Measurements from ENCODE around the gene NFYC. TPM values are rescaled to one million over a fixed set of nuclear protein-coding genes. Genes with fewer than 3 reads are reported as not detected.
A peak's percentile ranks its signal among the peaks of the same experiment; 100 is the strongest.

The NFYC gene
- total and polyA plus RNA-seq, 3 experiments from 2014 or later: 51.3 to 61.6 (median 61.3) TPM

GRCh38 chr1:40766560-40766959 is 75.1 kb downstream of the NFYC start:
- H3K27me3 ChIP-seq (ENCODE audit: insufficient read depth, low read length, poor library complexity, severe bottlenecking): no peaks in the 10 kb centered on the region
- Mint-ChIP-seq H3K9me3 (no peaks in the 10 kb centered on the region), H3K27ac (peak overlapping the region in 1 of 8 donors; percentile 23), H3K4me3 (no peak overlapping the region), H3K27me3 (no peaks in the 10 kb centered on the region), H3K4me1 (peaks cover 18 to 28% (median 27%) of the 10 kb centered on the region in 3 donors), H3K36me3 (peaks cover 0 to 94% (median 22%) of the 10 kb centered on the region in 3 donors)
- no peak for DNase-seq
- POLR2A ChIA-PET: no interaction called here
- H3K36me3 ChIP-seq (ENCODE audit: insufficient read depth, low read length): peaks cover 46% of the 10 kb centered on the region
- H3K4me3 ChIP-seq (ENCODE audit: low read length): no peak overlapping the region
- CTCF ChIA-PET: interaction anchor here (1.3 to 3.1 kb wide), 2 partner anchors 7 to 83 kb away, joined by 4 to 10 read pairs; no protein-coding TSS in a partner anchor
- no peaks in the 10 kb centered on the region for H3K9me3 ChIP-seq (ENCODE audit: low read length)
- peaks cover 27% of the 10 kb centered on the region for H3K4me1 ChIP-seq (ENCODE audit: insufficient read depth, low read length)
- H3K27ac ChIP-seq (ENCODE audit: low read depth, low read length): no peak overlapping the region

- peaks cover 41% of the 10 kb centered on the region for H3K36me3 ChIP-seq (ENCODE audit: insufficient read depth, low read length)
- H3K4me3 ChIP-seq (ENCODE audit: low read length): no peak overlapping the region
- no peaks in the 10 kb centered on the region for H3K27me3 ChIP-seq (ENCODE audit: insufficient read depth, low read length, poor library complexity, severe bottlenecking)
- peaks cover 17% of the 10 kb centered on the region for H3K4me1 ChIP-seq (ENCODE audit: insufficient read depth, low read length)
- Mint-ChIP-seq H3K36me3 (peaks cover 0 to 91% (median 23%) of the 10 kb centered on the region in 3 donors), H3K4me1 (peaks cover 13 to 16% (median 14%) of the 10 kb centered on the region in 3 donors), H3K27ac (peak overlapping the region in 2 of 8 donors; percentile 42 to 85), H3K4me3 (no peak overlapping the region), H3K9me3 (no peaks in the 10 kb centered on the region), H3K27me3 (no peaks in the 10 kb centered on the region)
- H3K27ac ChIP-seq (ENCODE audit: low read depth, low read length): no peak overlapping the region
- CTCF ChIA-PET: interaction anchor here (1.3 kb wide), 1 partner anchor 82 kb away, joined by 4 read pairs; no protein-coding TSS in a partner anchor
- POLR2A ChIA-PET: no interaction called here
- DNase-seq: no peak
- H3K9me3 ChIP-seq (ENCODE audit: low read length): no peaks in the 10 kb centered on the region
Observed at GRCh38 chr1:40768146-40768990, 76.9 kb downstream of the NFYC start.

GRCh38 chr1:40769815-40770214 is 78.3 kb downstream of the NFYC start:
- no peaks in the 10 kb centered on the region for H3K9me3 Mint-ChIP-seq
- CTCF ChIA-PET: interaction anchor here (1.1 kb wide), 1 partner anchor 80 kb away, joined by 3 read pairs; no protein-coding TSS in a partner anchor

GRCh38 chr1:40770296-40771070 is 79.0 kb downstream of the NFYC start:
- Histone ChIP-seq H3K27ac (ENCODE audit: low read depth, low read length) (no peak overlapping the region), H3K4me1 (ENCODE audit: insufficient read depth, low read length) (no peaks in the 10 kb centered on the region), H3K36me3 (ENCODE audit: insufficient read depth, low read length) (peaks cover 41% of the 10 kb centered on the region), H3K9me3 (ENCODE audit: low read length) (no peaks in the 10 kb centered on the region), H3K27me3 (ENCODE audit: insufficient read depth, low read length, poor library complexity, severe bottlenecking) (no peaks in the 10 kb centered on the region), H3K4me3 (ENCODE audit: low read length) (no peak overlapping the region)
- no peak for DNase-seq
- Mint-ChIP-seq H3K27me3 (no peaks in the 10 kb centered on the region), H3K4me1 (peaks cover 0 to 6% (median 3%) of the 10 kb centered on the region in 3 donors), H3K4me3 (peak overlapping the region in 1 of 7 donors; percentile 23), H3K9me3 (no peaks in the 10 kb centered on the region), H3K27ac (peak overlapping the region in 3 of 8 donors; percentile 18 to 38 (median 24)), H3K36me3 (peaks cover 0 to 81% (median 15%) of the 10 kb centered on the region in 3 donors)
- CTCF ChIA-PET: interaction anchor here (1.1 to 2.5 kb wide), 4 partner anchors 78 to 102 kb away, joined by 3 to 16 read pairs (median 4); partner anchors contain the start of gene NFYC
- POLR2A ChIA-PET: no interaction called here

More at GRCh38 chr1:40769815-40770214, 78.3 kb downstream of the NFYC start:
- Mint-ChIP-seq H3K27me3 (no peaks in the 10 kb centered on the region), H3K4me1 (peaks cover 0 to 8% (median 5%) of the 10 kb centered on the region in 3 donors), H3K36me3 (peaks cover 0 to 83% (median 18%) of the 10 kb centered on the region in 3 donors), H3K4me3 (no peak overlapping the region), H3K27ac (peak overlapping the region in 3 of 8 donors; percentile 12 to 64 (median 33))
- Histone ChIP-seq H3K36me3 (ENCODE audit: insufficient read depth, low read length) (peaks cover 41% of the 10 kb centered on the region), H3K27me3 (ENCODE audit: insufficient read depth, low read length, poor library complexity, severe bottlenecking) (no peaks in the 10 kb centered on the region), H3K4me1 (ENCODE audit: insufficient read depth, low read length) (peaks cover 2% of the 10 kb centered on the region), H3K27ac (ENCODE audit: low read depth, low read length) (no peak overlapping the region), H3K9me3 (ENCODE audit: low read length) (no peaks in the 10 kb centered on the region), H3K4me3 (ENCODE audit: low read length) (no peak overlapping the region)
- POLR2A ChIA-PET: no interaction called here
- DNase-seq: no peak

GRCh38 chr1:40772146-40772955 is 80.8 kb downstream of the NFYC start:
- H3K4me1 ChIP-seq (ENCODE audit: insufficient read depth, low read length): no peaks in the 10 kb centered on the region
- Mint-ChIP-seq H3K27me3 (no peaks in the 10 kb centered on the region), H3K4me3 (no peak overlapping the region), H3K27ac (peak overlapping the region in 4 of 8 donors; percentile 8 to 69 (median 59)), H3K9me3 (no peaks in the 10 kb centered on the region), H3K36me3 (peaks cover 9 to 75% (median 12%) of the 10 kb centered on the region in 3 donors), H3K4me1 (peaks cover 0 to 6% (median 3%) of the 10 kb centered on the region in 3 donors)
- H3K27me3 ChIP-seq (ENCODE audit: insufficient read depth, low read length, poor library complexity, severe bottlenecking): no peaks in the 10 kb centered on the region
- H3K9me3 ChIP-seq (ENCODE audit: low read length): no peaks in the 10 kb centered on the region
- H3K36me3 ChIP-seq (ENCODE audit: insufficient read depth, low read length): peaks cover 25% of the 10 kb centered on the region
- no peak for DNase-seq
- no peak overlapping the region for H3K4me3 ChIP-seq (ENCODE audit: low read length)
- CTCF ChIA-PET: interaction anchor here (0.6 to 4.5 kb wide), 12 partner anchors 7 to 231 kb away, joined by 3 to 21 read pairs (median 3); no protein-coding TSS in a partner anchor
- POLR2A ChIA-PET: no interaction called here
- H3K27ac ChIP-seq (ENCODE audit: low read depth, low read length): no peak overlapping the region

GRCh38 chr1:40773748-40774265 is 82.3 kb downstream of the NFYC start:
- Mint-ChIP-seq H3K27me3 (no peaks in the 10 kb centered on the region), H3K4me3 (no peak overlapping the region), H3K4me1 (peaks cover 0 to 6% (median 3%) of the 10 kb centered on the region in 3 donors), H3K27ac (peak overlapping the region in 3 of 8 donors; percentile 18 to 64 (median 28)), H3K9me3 (no peaks in the 10 kb centered on the region), H3K36me3 (peaks cover 10 to 66% (median 14%) of the 10 kb centered on the region in 3 donors)
- H3K4me1 ChIP-seq (ENCODE audit: insufficient read depth, low read length): no peaks in the 10 kb centered on the region
- H3K9me3 ChIP-seq (ENCODE audit: low read length): no peaks in the 10 kb centered on the region
- no peak overlapping the region for H3K4me3 ChIP-seq (ENCODE audit: low read length)
- H3K27me3 ChIP-seq (ENCODE audit: insufficient read depth, low read length, poor library complexity, severe bottlenecking): no peaks in the 10 kb centered on the region
- H3K27ac ChIP-seq (ENCODE audit: low read depth, low read length): no peak overlapping the region
- DNase-seq: no peak
- peaks cover 14% of the 10 kb centered on the region for H3K36me3 ChIP-seq (ENCODE audit: insufficient read depth, low read length)
- ChIA-PET POLR2A (interaction anchor here (1.9 kb wide), 1 partner anchor 76 kb away, joined by 6 read pairs; no protein-coding TSS in a partner anchor), CTCF (interaction anchor here (0.6 to 4.5 kb wide), 27 partner anchors 9 to 462 kb away, joined by 3 to 40 read pairs (median 6); partner anchors contain the start of genes CITED4 and NFYC)

All from CD8-positive, alpha-beta memory T cell (primary cell).